ENCODE measurements around the gene GRK4.

DNA sequence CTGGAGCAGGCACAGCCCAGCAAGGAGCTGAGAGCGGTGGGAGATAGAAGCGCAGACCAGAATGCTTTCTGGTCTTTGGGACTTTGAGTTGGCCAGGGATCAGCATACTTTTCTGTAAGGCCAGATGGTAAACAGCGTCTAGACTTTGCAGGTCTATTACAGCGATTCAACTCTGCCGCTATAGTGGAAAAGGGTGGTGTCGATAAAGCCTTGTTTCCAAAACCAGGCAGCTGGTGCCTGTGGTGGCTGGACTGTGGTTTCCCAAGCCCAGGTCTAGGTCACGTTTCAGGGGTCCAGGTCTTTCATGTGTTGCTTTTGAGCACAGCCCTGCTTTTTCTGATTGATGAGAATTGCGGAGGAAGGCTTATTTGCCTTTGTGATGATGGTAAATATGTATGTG lies 70.9 kb downstream of the GRK4 start:
- TF ChIP-seq CTCF (conservative IDR thresholded peaks at IDR 0.05; ENCODE audit: low read depth, low read length) (no peak), EZH2 (IDR thresholded peaks at IDR 0.05; ENCODE audit: low read length, unreplicated experiment) (no peak), EZH2phosphoT487 (IDR thresholded peaks at IDR 0.05; ENCODE audit: borderline replicate concordance, low read length) (no peak)

Data from PC-3 (cell line).